IPS-NIHi7 (cell line): ENCODE results near the gene HCN2.

Experiments
- DNase-seq: peaks from one replicate; pipeline ENCODE4 v3.0.0; 2012; ENCODE audit warnings: mixed read lengths; ENCODE audit errors: extremely low spot score

HCN2 gene

GRCh38 chr19:640606-641189 lies 51.0 kb downstream of the HCN2 start:
- no peak for DNase-seq

DNA sequence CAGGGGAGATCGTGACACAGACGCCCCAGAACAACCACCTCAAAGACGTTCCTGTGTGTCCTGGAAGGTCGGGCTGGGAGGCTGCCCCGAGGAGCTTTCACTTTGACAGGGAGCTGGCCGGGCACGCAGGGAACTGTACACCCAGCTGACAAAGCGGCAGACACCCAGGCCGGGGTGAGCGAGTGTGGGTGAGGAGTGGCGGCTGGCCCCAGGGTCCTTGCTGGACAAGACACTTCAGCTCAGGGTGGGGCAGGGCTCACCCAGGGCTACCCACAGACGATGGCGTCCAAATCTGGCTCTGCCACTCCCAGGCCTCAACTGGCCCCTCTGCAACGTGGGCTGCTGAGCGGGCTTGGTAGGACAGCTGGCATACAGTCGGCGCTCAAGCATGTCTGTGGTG lies 52.0 kb downstream of the HCN2 start:
- DNase-seq: no peak

DNA sequence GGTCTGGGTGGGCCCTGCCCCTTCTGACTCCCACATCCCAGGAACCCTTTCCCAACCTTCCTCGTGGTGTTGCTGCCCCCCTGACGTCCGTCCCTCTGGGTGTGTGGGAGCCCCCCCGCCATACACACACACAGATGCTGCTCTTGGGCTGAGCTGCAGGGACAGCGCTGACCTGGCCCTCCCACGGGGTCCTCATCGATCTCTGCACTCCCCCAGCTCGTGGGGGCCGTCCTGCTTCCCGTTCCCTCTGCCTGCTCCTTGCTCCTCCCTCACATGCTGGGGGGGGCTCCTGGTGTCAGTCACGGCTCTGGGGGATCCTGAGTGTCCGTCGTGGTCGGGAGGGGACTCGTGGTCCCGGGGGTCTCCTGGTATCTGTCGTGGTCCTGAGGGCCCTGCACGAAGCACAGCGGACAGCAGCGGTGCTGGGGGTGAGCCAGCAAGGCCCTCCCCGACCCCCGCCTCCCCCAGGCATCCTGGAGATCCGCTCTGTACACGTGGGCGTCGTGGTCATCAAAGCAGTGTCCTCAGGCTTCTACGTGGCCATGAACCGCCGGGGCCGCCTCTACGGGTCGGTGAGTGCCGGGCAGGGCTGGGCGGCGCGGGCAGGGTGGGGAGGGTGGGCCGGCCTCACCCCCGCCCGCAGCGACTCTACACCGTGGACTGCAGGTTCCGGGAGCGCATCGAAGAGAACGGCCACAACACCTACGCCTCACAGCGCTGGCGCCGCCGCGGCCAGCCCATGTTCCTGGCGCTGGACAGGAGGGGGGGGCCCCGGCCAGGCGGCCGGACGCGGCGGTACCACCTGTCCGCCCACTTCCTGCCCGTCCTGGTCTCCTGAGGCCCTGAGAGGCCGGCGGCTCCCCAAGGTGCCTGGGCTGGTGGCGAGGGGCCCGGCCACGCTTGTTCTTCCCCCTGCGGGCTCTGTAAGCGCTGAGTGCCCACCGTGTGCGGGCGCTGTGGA lies 53.4 kb downstream of the HCN2 start:
- no peak for DNase-seq

DNA sequence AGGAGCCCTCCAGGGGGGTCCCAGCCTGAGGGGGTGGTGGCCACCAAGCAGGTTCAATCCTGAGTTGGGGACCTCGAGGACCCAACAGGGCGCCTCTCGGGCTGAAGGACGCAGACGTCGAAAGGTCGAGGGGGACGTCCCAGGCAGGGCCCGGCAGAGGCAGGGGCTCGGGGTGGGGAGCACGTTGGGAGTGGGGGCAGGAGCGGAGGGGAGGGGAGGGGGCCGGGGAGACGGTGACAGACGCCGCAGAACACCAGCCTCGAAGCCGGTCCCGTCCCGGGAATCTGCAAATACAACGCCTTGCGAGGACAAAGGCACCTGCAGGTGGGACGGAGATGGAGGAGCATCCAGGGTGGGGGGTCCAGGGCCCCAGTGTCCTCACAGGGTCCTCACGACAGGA lies 54.1 kb downstream of the HCN2 start:
- no peak for DNase-seq

DNA sequence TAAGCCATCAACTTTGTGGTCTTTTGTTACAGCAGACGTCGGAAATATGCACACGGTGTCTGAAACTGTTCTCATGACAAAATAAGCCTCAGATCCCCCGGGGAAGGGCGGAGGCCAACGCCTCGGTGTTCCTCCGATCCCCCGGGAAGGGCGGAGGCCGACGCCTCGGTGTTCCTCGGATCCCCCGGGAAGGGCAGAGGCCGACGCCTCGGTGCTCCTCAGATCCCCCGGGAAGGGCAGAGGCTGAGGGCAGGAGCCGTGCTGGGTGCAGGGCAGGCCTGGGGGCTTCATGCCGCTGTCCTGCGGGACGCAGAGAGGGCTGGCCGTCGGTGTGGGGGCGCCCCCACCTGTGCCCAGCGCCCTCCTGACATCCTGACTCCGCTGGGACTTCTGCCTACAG lies 54.7 kb downstream of the HCN2 start:
- no peak for DNase-seq

GRCh38 chr19:644789-645188 lies 55.1 kb downstream of the HCN2 start:
- no peak for DNase-seq

- DNase-seq: no peak
Observed at GRCh38 chr19:645912-646778, 56.5 kb downstream of the HCN2 start.

- no peak for DNase-seq
Observed at GRCh38 chr19:646779-647565, 57.3 kb downstream of the HCN2 start.

- no peak for DNase-seq
Observed at GRCh38 chr19:647566-648284, 58.0 kb downstream of the HCN2 start.

DNA sequence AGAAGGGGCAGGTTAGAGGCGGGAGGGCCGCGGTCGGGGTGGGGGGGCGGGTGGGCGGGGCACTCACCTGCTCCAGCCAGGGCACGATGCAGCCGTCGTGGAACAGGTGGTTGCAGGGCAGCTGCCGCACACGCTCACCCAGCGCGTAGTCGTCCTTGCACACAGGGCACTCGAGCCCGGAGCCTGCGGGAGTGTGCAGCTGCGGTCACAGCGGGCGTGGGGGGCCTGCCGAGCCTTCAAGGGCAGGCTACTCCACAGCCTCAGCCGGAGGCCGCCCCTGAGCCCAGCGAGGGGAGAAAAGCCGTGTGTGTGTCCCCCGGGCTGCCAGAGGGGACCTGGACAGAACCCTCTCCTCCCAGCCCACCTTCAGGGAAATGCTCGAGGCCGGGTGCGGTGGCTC lies 58.6 kb downstream of the HCN2 start:
- DNase-seq: no peak

GRCh38 chr19:648904-649801 lies 59.5 kb downstream of the HCN2 start:
- no peak for DNase-seq

GRCh38 chr19:650121-650520 lies 60.4 kb downstream of the HCN2 start:
- DNase-seq: no peak

DNA sequence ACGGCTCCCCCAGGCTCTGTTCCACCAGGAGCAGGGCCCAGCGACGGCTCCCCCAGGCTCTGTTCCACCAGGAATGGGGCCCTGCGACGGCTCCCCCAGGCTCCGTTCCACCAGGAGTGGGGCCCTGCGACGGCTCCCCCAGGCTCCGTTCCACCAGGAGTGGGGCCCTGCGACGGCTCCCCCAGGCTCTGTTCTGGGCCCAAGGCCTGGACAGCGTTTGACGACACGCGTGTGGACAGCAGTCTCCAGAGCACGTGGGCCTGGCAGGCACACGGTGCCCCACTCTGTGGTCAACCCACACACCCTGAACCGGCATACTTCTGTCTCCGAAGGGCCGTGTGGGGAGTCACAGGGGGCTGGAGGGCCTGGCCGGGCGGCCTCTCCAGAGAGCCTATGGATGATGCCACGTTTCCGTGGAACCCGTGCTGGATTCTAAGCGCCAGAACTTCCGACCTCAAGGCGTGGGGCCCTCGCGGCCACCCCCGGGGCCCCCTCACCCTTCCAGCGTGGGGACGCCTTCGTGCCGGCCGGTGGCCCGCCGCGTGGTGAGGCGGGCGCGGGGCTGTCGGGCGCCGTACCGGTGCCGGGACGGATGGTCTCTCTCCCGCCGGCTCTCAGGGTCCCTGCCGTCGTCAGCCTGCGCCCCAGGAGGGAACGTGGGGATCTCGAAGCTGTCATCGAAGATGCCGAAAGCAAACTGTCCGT lies 61.6 kb downstream of the HCN2 start:
- DNase-seq: no peak

DNA sequence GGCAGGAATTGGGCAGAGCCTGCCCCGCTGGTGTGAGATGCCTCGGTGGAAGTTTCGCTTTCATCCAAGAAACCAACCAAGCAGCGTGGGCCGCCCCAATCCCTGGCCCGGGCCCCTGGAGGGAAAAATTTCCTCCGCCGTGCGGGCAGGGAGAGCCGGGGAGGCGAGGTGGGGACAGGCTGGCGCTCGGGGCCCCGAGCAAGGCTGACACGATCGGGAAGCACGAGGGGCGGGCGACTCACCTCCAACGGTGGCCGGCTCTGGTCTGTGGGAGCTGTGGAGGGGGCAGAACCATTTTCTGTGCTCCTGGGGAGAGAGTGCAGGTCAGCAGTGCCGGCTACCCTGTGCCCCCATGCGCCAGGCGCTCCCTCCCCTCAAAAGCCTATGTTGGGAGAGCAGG lies 62.3 kb downstream of the HCN2 start:
- no peak for DNase-seq

DNA sequence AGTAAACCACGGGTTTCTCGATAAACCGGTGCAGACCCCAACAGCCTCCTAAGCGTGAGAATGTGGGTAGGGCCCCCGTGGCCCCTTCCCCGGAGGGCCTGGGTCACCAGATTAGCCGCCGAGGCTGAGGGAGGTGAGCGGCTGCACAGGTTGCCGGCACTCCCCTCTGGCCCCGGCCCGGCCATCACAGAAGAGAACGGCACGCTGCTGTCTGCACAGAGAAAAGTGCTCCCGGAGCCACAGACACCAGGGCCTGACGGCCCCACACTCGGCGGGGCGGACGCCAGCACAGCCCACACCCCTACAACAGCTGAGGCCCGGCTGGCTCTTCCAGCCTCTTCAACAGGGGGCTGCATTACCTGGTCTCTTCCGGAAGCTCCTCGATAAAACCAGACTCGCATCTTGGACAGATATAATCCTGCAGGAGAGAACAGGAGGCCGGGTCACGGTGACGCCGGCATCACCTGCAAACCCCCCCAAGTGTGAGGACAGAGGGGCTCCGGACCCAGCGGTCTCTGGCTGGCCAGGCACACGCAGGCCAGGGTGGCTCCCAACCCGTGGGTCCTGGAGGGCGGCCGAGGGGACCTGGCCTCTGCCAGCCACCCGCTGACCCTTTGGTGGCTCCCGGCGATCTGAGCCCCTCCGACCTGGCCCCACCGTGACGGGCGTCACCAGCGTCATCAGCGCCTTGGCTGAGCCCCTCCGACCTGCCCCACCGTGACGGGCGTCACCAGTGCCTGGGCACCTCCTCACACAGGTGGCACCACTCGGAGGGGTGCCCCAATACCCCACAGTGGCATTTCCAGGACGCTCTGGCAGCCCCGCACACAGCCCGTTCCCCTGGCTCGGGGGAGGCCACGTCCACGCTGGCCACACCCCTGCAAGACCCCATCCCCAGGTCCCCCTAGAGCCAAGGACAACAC lies 63.0 kb downstream of the HCN2 start:
- no peak for DNase-seq

DNA sequence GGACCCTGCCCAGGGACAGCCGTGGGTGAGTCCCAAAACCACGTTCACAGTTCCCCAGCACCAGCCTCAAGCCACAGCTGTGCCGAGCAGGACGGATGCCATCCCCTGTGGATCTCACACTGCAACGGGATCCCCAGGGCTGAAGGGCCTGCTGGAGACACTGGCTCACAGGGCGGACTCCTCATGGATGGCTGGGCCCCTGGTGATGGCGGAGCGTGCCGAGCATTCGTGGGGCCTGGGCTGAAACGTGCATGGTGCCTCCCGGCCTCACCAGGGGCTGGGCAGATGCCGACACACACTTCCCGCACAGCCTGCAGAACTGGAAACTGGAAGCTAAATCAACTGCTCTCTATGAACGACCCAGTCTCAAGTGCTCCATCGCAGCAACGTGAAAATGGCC lies 63.7 kb downstream of the HCN2 start:
- no peak for DNase-seq

- DNase-seq: no peak
Observed at GRCh38 chr19:655691-656090, 66.0 kb downstream of the HCN2 start.
